Epithelial cell of proximal tubule (primary cell): ENCODE data around the gene LMBR1. TPM values are rescaled to one million over a fixed set of nuclear protein-coding genes. Genes with fewer than 3 reads are reported as not detected.
"Not testable (repeated sequence)": the region's sequence is repeated elsewhere in the genome, so short reads cannot be mapped to it uniquely, and the experiment has no call there.

Experiments
- DNase-seq: peaks from one replicate; pipeline ENCODE4 v3.0.0-alpha.2; 2011; ENCODE audit warnings: low read depth
- H3K4me3 ChIP-seq: 2 replicates; pipeline ENCODE4 v1.5.1; 2011; ENCODE audit warnings: low read depth, mild to moderate bottlenecking, low read length
- CTCF ChIP-seq: conservative IDR thresholded peaks from 2 replicates; pipeline ENCODE4 v1.5.1; 2012; ENCODE audit warnings: low read depth, mild to moderate bottlenecking, low read length
- total RNA-seq: library from RNA; depleted of rRNA; stranded (reverse); fragments of >200 nt; gene quantifications from 2 replicates; pipeline ENCODE4 v1.2.3, GENCODE V29; 2015

LMBR1 gene
- total RNA-seq, 1 donor from 2014 or later: 34.6 TPM

- H3K4me3 ChIP-seq: no peak overlapping the region
- DNase-seq: no peak
- TF ChIP-seq CTCF: no peak
These were observed 11.3 kb downstream of the LMBR1 start for GRCh38 chr7:156881679-156882078.

GRCh38 chr7:156875766-156876165 is 17.2 kb downstream of the LMBR1 start:
- TF ChIP-seq CTCF: no peak
- H3K4me3 ChIP-seq: no peak overlapping the region

GRCh38 chr7:156868363-156868762 is 24.6 kb downstream of the LMBR1 start:
- not testable (repeated sequence) for H3K4me3 ChIP-seq, DNase-seq

More at GRCh38 chr7:156875766-156876165, 17.2 kb downstream of the LMBR1 start:
- no peak for DNase-seq

GRCh38 chr7:156865493-156865892 is 27.5 kb downstream of the LMBR1 start:
- no peak for TF ChIP-seq CTCF
- DNase-seq: no peak
- no peak overlapping the region for H3K4me3 ChIP-seq

GRCh38 chr7:156862022-156862421 is 31.0 kb downstream of the LMBR1 start:
- DNase-seq, H3K4me3 ChIP-seq: not testable (repeated sequence)

GRCh38 chr7:156861212-156861611 is 31.8 kb downstream of the LMBR1 start:
- TF ChIP-seq CTCF: no peak
- H3K4me3 ChIP-seq: no peak overlapping the region
- DNase-seq: no peak

- not testable (repeated sequence) for H3K4me3 ChIP-seq, DNase-seq
These were observed 32.9 kb downstream of the LMBR1 start for GRCh38 chr7:156860099-156860498.

GRCh38 chr7:156858523-156858922 is 34.5 kb downstream of the LMBR1 start:
- no peak for DNase-seq
- TF ChIP-seq CTCF: no peak
- H3K4me3 ChIP-seq: no peak overlapping the region

GRCh38 chr7:156857757-156858156 is 35.2 kb downstream of the LMBR1 start:
- TF ChIP-seq CTCF: no peak
- DNase-seq: no peak
- H3K4me3 ChIP-seq: no peak overlapping the region
